ENCODE measurements around the gene ANKDD1B. TPM values are rescaled to one million over a fixed set of nuclear protein-coding genes. Genes with fewer than 3 reads are reported as not detected.

The ANKDD1B gene
- total RNA-seq, 4 donors from 2014 or later: 0.33 to 0.83 TPM; not detected in 2

DNA sequence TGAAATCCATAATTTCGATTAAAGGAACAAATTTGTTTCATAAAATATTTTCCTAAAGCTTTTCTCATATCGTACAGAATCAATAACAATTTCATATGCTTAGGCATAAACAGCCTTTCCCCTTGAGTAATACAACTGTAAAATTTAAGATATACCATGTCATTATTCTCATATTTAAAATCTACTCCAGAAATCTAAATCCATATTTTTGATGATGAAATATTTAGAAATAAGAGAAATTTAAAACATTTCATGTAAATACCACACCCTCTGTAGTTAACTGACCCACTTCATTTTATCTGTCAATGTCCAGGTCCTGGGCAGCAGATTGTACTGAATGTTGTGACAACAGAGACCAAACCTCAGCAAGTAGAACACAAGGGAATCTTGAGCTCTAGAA is 100.8 kb downstream of the ANKDD1B start:
- WGBS: 96% methylated on average over 2 of the region's 2 CpGs
- no peak overlapping the region for H3K27ac ChIP-seq (replicated peaks in 1 of 4)
- intact Hi-C loops (cut with DNase I): no loop called here
- H3K4me1 ChIP-seq: peaks cover 10 to 13% (median 11%) of the 10 kb centered on the region in 4 donors
- H3K27me3 ChIP-seq: no peaks in the 10 kb centered on the region
- H3K36me3 ChIP-seq: peaks cover 0 to 16% (median 4%) of the 10 kb centered on the region in 4 donors
- no peak for DNase-seq (ENCODE audit: extremely low spot score)
- no peaks in the 10 kb centered on the region for H3K9me3 ChIP-seq
- TF ChIP-seq, protein P1, sequence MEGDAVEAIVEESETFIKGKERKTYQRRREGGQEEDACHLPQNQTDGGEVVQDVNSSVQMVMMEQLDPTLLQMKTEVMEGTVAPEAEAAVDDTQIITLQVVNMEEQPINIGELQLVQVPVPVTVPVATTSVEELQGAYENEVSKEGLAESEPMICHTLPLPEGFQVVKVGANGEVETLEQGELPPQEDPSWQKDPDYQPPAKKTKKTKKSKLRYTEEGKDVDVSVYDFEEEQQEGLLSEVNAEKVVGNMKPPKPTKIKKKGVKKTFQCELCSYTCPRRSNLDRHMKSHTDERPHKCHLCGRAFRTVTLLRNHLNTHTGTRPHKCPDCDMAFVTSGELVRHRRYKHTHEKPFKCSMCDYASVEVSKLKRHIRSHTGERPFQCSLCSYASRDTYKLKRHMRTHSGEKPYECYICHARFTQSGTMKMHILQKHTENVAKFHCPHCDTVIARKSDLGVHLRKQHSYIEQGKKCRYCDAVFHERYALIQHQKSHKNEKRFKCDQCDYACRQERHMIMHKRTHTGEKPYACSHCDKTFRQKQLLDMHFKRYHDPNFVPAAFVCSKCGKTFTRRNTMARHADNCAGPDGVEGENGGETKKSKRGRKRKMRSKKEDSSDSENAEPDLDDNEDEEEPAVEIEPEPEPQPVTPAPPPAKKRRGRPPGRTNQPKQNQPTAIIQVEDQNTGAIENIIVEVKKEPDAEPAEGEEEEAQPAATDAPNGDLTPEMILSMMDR (IDR thresholded peaks at IDR 0.05): no peak
- no peak for TF ChIP-seq POLR2A (IDR thresholded peaks at IDR 0.05; ENCODE audit: low read depth)
- no peak overlapping the region for H3K4me3 ChIP-seq

DNA sequence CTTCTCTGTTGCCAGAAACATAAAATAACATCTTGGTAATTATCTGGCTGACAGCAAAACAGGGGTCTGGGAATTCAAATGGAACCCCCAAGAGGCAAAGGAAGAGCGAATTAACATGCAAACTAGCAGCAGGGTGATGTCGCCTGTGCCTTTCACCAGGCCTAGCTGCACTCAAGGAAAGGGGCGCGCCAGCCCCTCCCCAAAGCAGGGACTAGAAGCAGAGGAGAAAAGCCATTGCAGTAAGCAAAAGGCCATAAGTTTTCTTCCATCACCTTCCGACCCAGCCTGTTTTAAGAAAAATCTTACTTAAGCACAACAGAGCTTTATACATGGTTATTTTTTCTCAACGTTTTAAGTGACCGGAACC is 105.4 kb downstream of the ANKDD1B start:
- Histone ChIP-seq H3K4me3 (peak overlapping the region; percentile 76 to 88 (median 81)), H3K27me3 (no peaks in the 10 kb centered on the region), H3K36me3 (peaks cover 0 to 4% (median 2%) of the 10 kb centered on the region in 4 donors), H3K4me1 (peaks cover 11 to 18% (median 16%) of the 10 kb centered on the region in 4 donors), H3K27ac (replicated peaks in 1 of 4) (peak overlapping the region; percentile 80 to 93 (median 86)), H3K9me3 (no peaks in the 10 kb centered on the region)
- TF ChIP-seq, protein P1 (IDR thresholded peaks at IDR 0.05): no peak
- TF ChIP-seq POLR2AphosphoS5 (IDR thresholded peaks at IDR 0.05) (no peak), EP300 (IDR thresholded peaks at IDR 0.05) (no peak), POLR2A (IDR thresholded peaks at IDR 0.05; ENCODE audit: low read depth) (no peak)
- intact Hi-C loops (cut with DNase I): no loop called here
- WGBS: 0% methylated on average over 7 of the region's 7 CpGs
- DNase-seq (ENCODE audit: extremely low spot score): no peak

DNA sequence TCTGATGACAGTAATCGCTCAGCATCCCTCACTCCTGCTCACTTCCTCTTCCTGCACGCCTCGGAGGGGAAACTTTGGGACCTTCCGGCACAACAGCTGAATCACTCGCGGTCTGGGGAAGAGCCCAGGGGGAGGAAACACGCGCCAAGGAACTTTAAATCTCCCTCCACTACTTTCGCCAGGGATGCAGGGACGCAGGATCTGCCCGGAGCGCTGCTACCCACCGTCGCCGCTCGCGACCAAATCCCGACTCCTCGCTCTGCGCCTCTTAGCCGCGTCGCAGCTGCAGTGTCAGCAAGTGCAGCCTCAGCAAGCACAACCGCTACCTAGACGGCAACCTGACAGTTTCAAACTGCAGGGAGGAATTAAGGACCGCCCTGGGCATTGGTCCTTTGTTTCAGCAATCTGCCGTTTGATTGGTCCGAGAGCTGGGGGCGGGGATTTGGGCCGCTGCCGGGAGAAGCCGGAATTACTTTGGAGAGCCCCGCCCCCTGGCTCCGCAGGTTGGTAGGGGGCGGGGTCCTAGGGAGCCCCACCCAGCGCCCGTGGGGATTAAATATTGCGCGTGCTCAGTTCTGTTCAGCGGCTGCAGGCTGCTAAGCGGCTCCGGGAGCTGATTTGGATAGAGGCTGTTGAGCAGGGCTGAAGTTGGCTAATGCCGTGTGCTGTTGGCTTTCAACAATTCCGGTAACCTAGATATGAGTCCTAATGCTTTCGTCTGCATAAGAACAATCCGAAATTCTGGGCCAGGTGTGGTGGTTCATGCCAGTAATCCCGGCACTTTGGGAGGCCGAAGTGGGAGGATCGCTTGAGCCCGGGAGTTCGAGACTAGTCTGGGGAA is 106.0 kb downstream of the ANKDD1B start, which contains the start of gene POC5:
POC5 (minus strand) TSS at position 356 of the 841 bp plus-strand sequence. CDS start 4,500 bp downstream, outside the sequence.
- Histone ChIP-seq H3K4me3 (peak within 1 kb of the TSS; percentile 76 to 88 (median 81)), H3K27me3 (no peaks in the 10 kb centered on the region), H3K4me1 (peaks cover 11 to 18% (median 16%) of the 10 kb centered on the region in 4 donors), H3K36me3 (peaks cover 0 to 4% (median 2%) of the 10 kb centered on the region in 4 donors), H3K9me3 (no peaks in the 10 kb centered on the region), H3K27ac (replicated peaks in 1 of 4) (peak within 1 kb of the TSS; percentile 80 to 93 (median 86))
- intact Hi-C loops (cut with DNase I): no loop called here
- 11% methylated on average over 44 of the region's 51 CpGs for WGBS
- peak; percentile 100 for DNase-seq (ENCODE audit: extremely low spot score)
- TF ChIP-seq POLR2A (IDR thresholded peaks at IDR 0.05; ENCODE audit: low read depth) (no peak), POLR2AphosphoS5 (IDR thresholded peaks at IDR 0.05) (peak; percentile 83 to 88)

DNA sequence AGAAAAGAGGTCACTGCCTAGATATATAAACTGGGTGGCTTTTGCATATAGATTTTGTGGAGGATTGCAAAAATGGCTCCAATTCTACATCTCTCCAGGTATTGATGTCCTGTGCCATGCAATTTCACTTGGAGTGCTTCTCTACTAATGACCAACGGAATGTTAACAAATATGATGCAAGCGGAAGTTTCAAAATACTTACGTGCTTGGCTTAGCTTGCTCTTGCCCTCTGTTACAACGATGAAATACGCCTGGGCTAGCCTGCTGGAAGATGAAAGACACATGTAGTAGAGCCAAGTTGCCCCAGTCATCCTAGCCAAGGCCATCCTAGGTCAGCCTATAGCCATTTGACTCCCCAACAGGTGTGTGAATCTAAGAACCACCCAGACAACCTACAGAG is 109.6 kb downstream of the ANKDD1B start:
- 86% methylated on average over 5 of the region's 5 CpGs for WGBS
- no peak overlapping the region for H3K4me3 ChIP-seq
- no peaks in the 10 kb centered on the region for H3K36me3 ChIP-seq
- intact Hi-C loops (cut with DNase I): no loop called here
- no peak for DNase-seq (ENCODE audit: extremely low spot score)
- H3K27me3 ChIP-seq: no peaks in the 10 kb centered on the region
- H3K9me3 ChIP-seq: no peaks in the 10 kb centered on the region
- H3K4me1 ChIP-seq: peaks cover 8 to 16% (median 15%) of the 10 kb centered on the region in 4 donors
- H3K27ac ChIP-seq (replicated peaks in 1 of 4): no peak overlapping the region
- TF ChIP-seq, protein P1 (IDR thresholded peaks at IDR 0.05): no peak
- TF ChIP-seq POLR2A (IDR thresholded peaks at IDR 0.05; ENCODE audit: low read depth) (no peak), POLR2AphosphoS5 (IDR thresholded peaks at IDR 0.05) (no peak), EP300 (IDR thresholded peaks at IDR 0.05) (no peak)

Small RNA genes lying within 50 kb of the gene (small RNA-seq; reads per million reads assigned to genes)
- 0 reads per million in 3 donors for gene RNU6-680P

Other genes with a start within 250 kb of the ANKDD1B start
- gene CERT1, start 99.8 kb upstream of the ANKDD1B start, total RNA-seq: 10 to 100 TPM; 28.5 to 45.3 (median 35.8) TPM
- 10 to 100 TPM; 22.6 to 37.0 (median 32.3) TPM for gene POLK, start 99.6 kb upstream of the ANKDD1B start, total RNA-seq
- gene POC5, start 106.0 kb downstream of the ANKDD1B start, total RNA-seq: 10 to 100 TPM in 1 of 4 donors, 1 to 10 TPM in 3; 6.0 to 13.7 (median 8.0) TPM

All from esophagus muscularis mucosa (tissue), 4 donors.